H1 (cell line): Measurements from ENCODE around the gene NLRX1. TPM values are rescaled to one million over a fixed set of nuclear protein-coding genes. Genes with fewer than 3 reads are reported as not detected.
"Not testable (repeated sequence)": the region's sequence is repeated elsewhere in the genome, so short reads cannot be mapped to it uniquely, and the experiment has no call there.

Experiments
- CTCF ChIA-PET: fragments of 300-600 bp; sonication (Branson Sonifier 250); formaldehyde crosslinking; loops from one replicate; lab custom pipeline; 2021; ENCODE audit not compliant: partially characterized antibody; lab: Charles Lee
- POLR2A ChIA-PET: fragments of 300-600 bp; sonication (Branson Sonifier 250); formaldehyde crosslinking; loops from one replicate; lab custom pipeline; 2021; ENCODE audit warnings: inconsistent platforms; ENCODE audit not compliant: partially characterized antibody; lab: Charles Lee
- DNase-seq, 2 experiments: peaks; one replicate each; pipeline versions ENCODE4 v3.0.0 to v3.0.0-alpha.2; 2010 to 2022; ENCODE audit warnings: low spot score in 2 of 2, low read depth in 1 of 2, mixed read lengths in 1 of 2
- FAIRE-seq: peaks from 2 replicates; lab custom pipeline; 2011; peaks lifted over from hg19 to GRCh38; lab: Jason Lieb, UNC
- H2AFZ ChIP-seq: 2 replicates; pipeline ENCODE4 v1.8.1; 2012; ENCODE audit warnings: low read length, inconsistent platforms
- H2AK5ac ChIP-seq: 2 replicates; pipeline ENCODE4 v1.6.1; 2013; ENCODE audit warnings: low read depth, low read length
- H2BK120ac ChIP-seq: replicated peaks from 2 replicates; pipeline ENCODE3; 2013; ENCODE audit warnings: low read depth, low read length, inconsistent platforms
- H2BK12ac ChIP-seq: 2 replicates; pipeline ENCODE4 v1.6.1; 2013; ENCODE audit warnings: low read depth, low read length
- H2BK15ac ChIP-seq: 2 replicates; pipeline ENCODE4 v1.6.1; 2013; ENCODE audit warnings: low read length
- H2BK20ac ChIP-seq: 2 replicates; pipeline ENCODE4 v1.6.1; 2013; ENCODE audit warnings: low read length
- H2BK5ac ChIP-seq: 2 replicates; pipeline ENCODE4 v1.6.1; 2013; ENCODE audit warnings: low read depth, low read length
- H3K14ac ChIP-seq: 2 replicates; pipeline ENCODE4 v1.6.1; 2013; ENCODE audit warnings: inconsistent platforms; ENCODE audit not compliant: insufficient read length
- H3K18ac ChIP-seq: 2 replicates; pipeline ENCODE4 v1.6.1; 2013; ENCODE audit warnings: low read length; ENCODE audit errors: extremely low read depth
- H3K23ac ChIP-seq: 2 replicates; pipeline ENCODE4 v1.6.1; 2013; ENCODE audit warnings: inconsistent platforms; ENCODE audit not compliant: insufficient read length
- H3K23me2 ChIP-seq: 2 replicates; pipeline ENCODE4 v1.6.1; 2013; ENCODE audit warnings: low read depth, low read length
- H3K27ac ChIP-seq: 2 replicates; pipeline ENCODE4 v1.6.1; 2011; ENCODE audit warnings: low read depth, low read length, inconsistent platforms
- H3K27me3 ChIP-seq, 4 experiments: replicated peaks in 1 of 4; 1 replicate in 1 of 4; 2 replicates in 3 of 4; pipeline versions ENCODE4 v1.6.1 to v1.8.1; 2011 to 2013; ENCODE audit warnings: low read length in 3 of 4, mild to moderate bottlenecking in 3 of 4, inconsistent platforms in 2 of 4, mixed read lengths in 2 of 4, moderate library complexity in 1 of 4; ENCODE audit not compliant: control insufficient read depth in 3 of 4, insufficient read depth in 3 of 4; ENCODE audit errors: extremely low read depth in 1 of 4
- H3K36me3 ChIP-seq, 4 experiments: 2 replicates each; pipeline versions ENCODE4 v1.6.1 to v1.8.1; 2011 to 2013; ENCODE audit warnings: mild to moderate bottlenecking in 4 of 4, low read length in 3 of 4, moderate library complexity in 2 of 4, control low read depth in 1 of 4, inconsistent platforms in 1 of 4; ENCODE audit not compliant: insufficient read depth in 4 of 4, control insufficient read depth in 2 of 4
- H3K4ac ChIP-seq: replicated peaks from 2 replicates; pipeline ENCODE3; 2013; ENCODE audit warnings: low read length, low read depth, mixed read lengths, inconsistent platforms; ENCODE audit not compliant: insufficient read length
- H3K4me1 ChIP-seq, 4 experiments: replicated peaks in 1 of 4; 1 replicate in 1 of 4; 2 replicates in 3 of 4; pipeline versions ENCODE4 v1.6.1 to v1.8.1; 2011 to 2013; ENCODE audit warnings: low read length in 3 of 4, inconsistent platforms in 2 of 4, mixed read lengths in 1 of 4; ENCODE audit not compliant: insufficient read depth in 4 of 4, control insufficient read depth in 3 of 4
- H3K4me2 ChIP-seq, 2 experiments: 2 replicates each; pipeline versions ENCODE4 v1.6.1 to v1.8.1; 2011 to 2013; ENCODE audit warnings: low read depth in 2 of 2, low read length in 2 of 2, control low read depth in 1 of 2, inconsistent platforms in 1 of 2, mild to moderate bottlenecking in 1 of 2; ENCODE audit not compliant: insufficient read depth in 1 of 2
- H3K4me3 ChIP-seq, 4 experiments: fragments of 200-600, 300-600 bp in 1 of 4; sonication (generic), shearing (Covaris generic), sonication (Bioruptor Twin) in 1 of 4; 2 replicates each; pipeline versions ENCODE4 v1.5.1 to v1.8.1; 2011 to 2016; ENCODE audit warnings: low read length in 4 of 4, low read depth in 3 of 4, control low read depth in 2 of 4, inconsistent platforms in 2 of 4, mild to moderate bottlenecking in 2 of 4, mixed read lengths in 1 of 4, moderate library complexity in 1 of 4; ENCODE audit not compliant: insufficient read depth in 2 of 4; ENCODE audit errors: extremely low read depth in 1 of 4
- H3K56ac ChIP-seq: replicated peaks from 2 replicates; pipeline ENCODE3; 2013; ENCODE audit warnings: low read depth, mild to moderate bottlenecking, mixed read lengths, low read length, inconsistent platforms; ENCODE audit not compliant: insufficient read length
- H3K79me1 ChIP-seq: 2 replicates; pipeline ENCODE4 v1.6.1; 2013; ENCODE audit warnings: low read depth, low read length, control low read depth
- H3K79me2 ChIP-seq, 2 experiments: 2 replicates each; pipeline versions ENCODE4 v1.6.1 to v1.8.1; 2012 to 2013; ENCODE audit warnings: low read length in 2 of 2, mild to moderate bottlenecking in 2 of 2, inconsistent platforms in 1 of 2; ENCODE audit not compliant: insufficient read depth in 2 of 2, control insufficient read depth in 1 of 2
- H3K9ac ChIP-seq, 4 experiments: replicated peaks in 1 of 4; 1 replicate in 1 of 4; 2 replicates in 3 of 4; pipeline versions ENCODE4 v1.6.1 to v1.8.1; 2011 to 2013; ENCODE audit warnings: low read depth in 3 of 4, low read length in 3 of 4, control low read depth in 2 of 4, mild to moderate bottlenecking in 2 of 4, moderate library complexity in 2 of 4, inconsistent platforms in 1 of 4; ENCODE audit errors: extremely low read depth in 1 of 4
- H3K9me3 ChIP-seq, 2 experiments: 2 replicates each; pipeline versions ENCODE4 v1.6.1 to v1.8.1; 2012 to 2013; ENCODE audit warnings: mild to moderate bottlenecking in 2 of 2, moderate library complexity in 2 of 2, control low read depth in 1 of 2, inconsistent platforms in 1 of 2, low read depth in 1 of 2, low read length in 1 of 2, mixed read lengths in 1 of 2; ENCODE audit not compliant: insufficient read depth in 2 of 2
- H4K20me1 ChIP-seq, 2 experiments: replicated peaks in 1 of 2; 2 replicates each; pipeline versions ENCODE3 to v1.8.1; 2011 to 2013; ENCODE audit warnings: inconsistent platforms in 2 of 2, low read length in 2 of 2, mild to moderate bottlenecking in 1 of 2; ENCODE audit not compliant: insufficient read depth in 2 of 2, control insufficient read depth in 1 of 2
- H4K5ac ChIP-seq: 2 replicates; pipeline ENCODE4 v1.6.1; 2013; ENCODE audit warnings: low read length, low read depth, mixed read lengths, inconsistent platforms; ENCODE audit not compliant: insufficient read length
- H4K8ac ChIP-seq: 2 replicates; pipeline ENCODE4 v1.8.0; 2013; ENCODE audit warnings: mild to moderate bottlenecking, moderate library complexity, low read length, inconsistent platforms; ENCODE audit not compliant: insufficient read depth; ENCODE audit errors: extremely low read depth
- H4K91ac ChIP-seq: replicated peaks from 2 replicates; pipeline ENCODE3; 2013; ENCODE audit warnings: low read length, mixed read lengths, inconsistent platforms; ENCODE audit not compliant: insufficient read length
- WGBS, 2 experiments: shearing (Covaris generic) in 1 of 2; methylation state at CpG; one replicate each; pipeline versions ENCODE4 v1.1.6 to v1.1.7; 2013 to 2015; ENCODE audit warnings: low lambda C conversion rate in 2 of 2, mixed read lengths in 2 of 2, inconsistent platforms in 1 of 2, low coverage in 1 of 2, missing lambda C conversion rate in 1 of 2; ENCODE audit not compliant: insufficient replicate concordance in 2 of 2, insufficient coverage in 1 of 2, insufficient read length in 1 of 2; ENCODE audit errors: extremely low coverage in 1 of 2, missing lambda C conversion rate in 1 of 2; 5-methylcytosine and 5-hydroxymethylcytosine counted together
- polyA plus RNA-seq, 7 experiments: library from polyadenylated mRNA; depleted of rRNA in 3 of 7; stranded (reverse) in 5 of 7; unstranded in 2 of 7; fragments of >200 nt in 5 of 7; fragments of 200-250 nt in 2 of 7; gene quantifications; 1 replicate in 5 of 7; 2 replicates in 1 of 7; 4 replicates in 1 of 7; pipeline versions ENCODE4 v1.2.1 to v1.2.3, GENCODE V29; 2011 to 2013; ENCODE audit warnings: missing spikeins in 2 of 7, mixed read lengths in 2 of 7
- total RNA-seq: library from RNA; stranded (reverse); fragmentation: NEBNext Ultra II Directional; extraction: Animal tissue kit (Norgen Biotek cat#: 25700); gene quantifications from 2 replicates; pipeline ENCODE4 v1.2.1, GENCODE V29; 2021

Gene NLRX1
- total and polyA plus RNA-seq, 2 of the 8 experiments (the other 6 are each of a cell fraction or from before 2014, with no cell fraction given) = 13.2 to 18.6 TPM

DNA sequence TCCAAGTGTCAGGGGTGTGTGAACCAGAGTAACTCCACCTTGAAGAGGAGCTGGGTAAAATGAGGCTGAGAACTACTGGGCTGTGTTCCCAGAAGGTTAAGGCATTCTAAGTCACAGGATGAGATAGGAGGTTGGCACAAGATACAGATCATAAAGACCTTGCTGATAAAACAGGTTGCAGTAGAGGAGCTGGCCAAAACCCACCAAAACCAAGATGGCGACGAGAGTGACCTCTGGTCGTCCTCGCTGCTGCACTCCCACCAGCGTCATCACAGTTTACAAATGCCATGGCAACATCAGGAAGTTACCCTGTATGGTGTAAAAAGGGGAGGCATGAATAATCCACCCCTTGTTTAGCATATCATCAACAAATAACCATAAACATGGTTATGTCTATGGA lies 32.7 kb downstream of the NLRX1 start:
- H3K4me1 ChIP-seq, H3K79me2 ChIP-seq, H3K79me1 ChIP-seq, H3K4me2 ChIP-seq, H2BK15ac ChIP-seq, H2AK5ac ChIP-seq, H3K23me2 ChIP-seq, H4K5ac ChIP-seq, H3K27ac ChIP-seq, H3K4ac ChIP-seq, H3K9me3 ChIP-seq, H2AFZ ChIP-seq, FAIRE-seq, H3K36me3 ChIP-seq, H4K20me1 ChIP-seq, H3K23ac ChIP-seq, H4K8ac ChIP-seq, H3K4me3 ChIP-seq, H3K27me3 ChIP-seq, POLR2A ChIA-PET, H3K14ac ChIP-seq, H3K56ac ChIP-seq, H2BK5ac ChIP-seq, H4K91ac ChIP-seq, H2BK12ac ChIP-seq, H3K9ac ChIP-seq, H2BK20ac ChIP-seq, H3K18ac ChIP-seq, DNase-seq, H2BK120ac ChIP-seq: not testable (repeated sequence)
- WGBS, 2 experiments = 89% methylated on average over 5 of the region's 5 CpGs; no CpG with 5 or more reads in 1 of the 2 experiments
- CTCF ChIA-PET = interaction anchor here (1.4 to 20.1 kb wide), 2 partner anchors 51 to 83 kb away, joined by 4 to 367 read pairs; partner anchors contain the start of gene ABCG4
